GM21576 (cell line): Measurements from ENCODE around the gene ASB13.

ENCODE experiments used
- ATAC-seq: cut with Tn5 transposase; IDR thresholded peaks from one replicate; pipeline ENCODE4 v1.9.1; 2021; ENCODE audit warnings: mild to moderate bottlenecking, moderate library complexity; ENCODE audit not compliant: unreplicated experiment

The ASB13 gene

GRCh38 chr10:5670662-5671375, 4.4 kb upstream of the ASB13 start:
- ATAC-seq = no peak

GRCh38 chr10:5669604-5670003, 3.2 kb upstream of the ASB13 start:
- no peak for ATAC-seq

GRCh38 chr10:5668429-5668828, 2.0 kb upstream of the ASB13 start:
- no peak for ATAC-seq

- no peak for ATAC-seq
Measured at GRCh38 chr10:5666841-5667630, 641 bp upstream of the ASB13 start.

- ATAC-seq = no peak
Measured at GRCh38 chr10:5665373-5666007, 905 bp downstream of the ASB13 start.

- no peak for ATAC-seq
Measured at GRCh38 chr10:5663692-5664427, 2.5 kb downstream of the ASB13 start.

GRCh38 chr10:5662708-5663579, 3.5 kb downstream of the ASB13 start:
- ATAC-seq = no peak

DNA sequence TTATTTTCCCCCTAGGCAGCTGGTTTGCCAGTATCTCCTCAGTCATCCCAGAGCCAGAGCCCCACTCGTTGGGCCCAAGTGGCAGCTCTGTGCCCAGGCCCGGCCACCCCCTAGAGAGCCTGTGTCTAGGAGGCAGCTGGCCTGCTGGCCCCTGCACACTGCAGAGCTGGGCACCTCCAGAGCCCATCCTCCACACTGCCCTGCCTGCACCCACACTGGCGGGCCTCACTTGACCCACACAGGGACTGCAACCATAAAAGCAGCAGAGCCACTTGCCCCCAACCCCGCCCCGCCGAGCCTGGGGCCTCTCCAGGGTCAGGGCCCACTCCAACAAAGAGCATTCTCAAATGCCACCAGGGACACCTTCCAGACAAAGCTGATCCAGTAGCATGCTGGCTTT, 5.4 kb downstream of the ASB13 start:
- no peak for ATAC-seq

DNA sequence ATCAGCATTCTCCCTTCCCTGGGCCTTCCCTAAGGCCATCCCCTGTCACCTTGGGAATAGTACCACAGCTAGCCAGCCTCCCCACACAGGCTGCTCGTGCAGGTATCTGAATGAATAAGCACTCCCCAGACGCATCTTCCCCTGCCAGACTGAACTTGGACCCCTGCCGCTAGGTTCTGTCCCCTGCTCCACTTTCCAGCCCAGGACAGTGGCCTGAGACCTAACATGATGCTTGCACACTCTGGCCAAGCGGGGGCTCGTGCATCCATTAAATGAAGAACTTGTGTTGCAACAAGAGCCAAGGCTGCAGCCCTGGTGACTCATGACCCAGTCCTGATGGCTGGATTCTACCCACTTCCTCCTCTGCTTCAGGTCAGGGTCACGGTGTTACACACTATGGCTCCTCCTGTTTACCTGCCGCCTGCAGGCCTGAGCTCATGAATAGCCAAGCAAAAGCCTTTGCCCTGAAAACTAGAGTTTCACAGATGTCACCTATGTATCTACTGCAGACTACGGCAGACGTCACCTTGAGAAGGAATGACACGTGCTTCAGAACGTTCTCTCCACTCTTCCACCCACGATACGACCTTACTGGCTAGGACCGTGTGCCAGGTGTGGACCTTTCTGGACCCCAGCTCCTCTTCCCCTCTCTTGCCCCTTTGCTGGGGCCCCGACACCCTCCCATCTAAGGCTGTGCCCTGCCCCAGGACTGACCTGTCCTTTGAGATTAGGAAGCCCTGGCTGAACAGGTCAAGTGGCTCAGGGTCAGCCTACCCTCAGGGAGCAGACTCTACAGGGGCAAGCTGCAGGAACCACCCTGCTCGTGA, 6.5 kb downstream of the ASB13 start:
- ATAC-seq = peak; percentile 58

DNA sequence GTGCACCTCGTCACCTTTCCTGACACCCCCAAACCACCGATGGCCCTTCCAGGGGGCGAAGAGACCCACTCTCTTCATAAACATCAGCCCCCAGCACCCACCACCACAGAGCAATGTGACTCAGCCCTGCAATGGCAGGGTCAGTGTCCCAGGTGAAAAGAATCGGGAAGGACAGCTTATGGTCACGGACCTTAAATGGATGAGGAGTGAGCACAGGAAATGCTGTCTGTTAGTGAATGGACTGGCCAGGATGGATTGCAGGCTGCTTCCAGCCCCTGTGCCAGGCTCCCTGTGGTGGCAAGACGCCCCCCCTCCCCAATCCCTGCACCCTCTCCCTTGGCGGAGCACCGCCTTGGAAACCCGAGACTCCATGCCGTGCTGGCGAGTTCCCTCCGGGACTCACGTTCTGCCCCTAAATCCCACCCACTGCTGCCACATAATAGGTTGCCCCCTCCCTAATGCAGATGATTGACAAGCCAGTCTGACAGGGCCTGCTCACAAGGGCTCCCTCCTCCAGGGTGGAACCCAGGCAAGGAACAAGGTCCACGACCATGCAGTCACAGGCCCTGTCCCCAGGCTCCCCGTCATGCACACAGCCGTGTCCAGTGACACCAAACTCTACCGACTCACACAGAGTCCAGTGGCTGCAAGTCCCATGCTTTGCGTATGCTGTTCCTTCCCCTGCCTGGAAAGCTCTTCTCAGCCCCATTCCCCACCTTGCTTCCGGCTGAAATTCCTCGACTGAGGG, 7.3 kb downstream of the ASB13 start:
- ATAC-seq = no peak

- no peak for ATAC-seq
Measured at GRCh38 chr10:5656737-5657579, 9.4 kb downstream of the ASB13 start.

- no peak for ATAC-seq
Measured at GRCh38 chr10:5655121-5655520, 11.3 kb downstream of the ASB13 start.

- no peak for ATAC-seq
Measured at GRCh38 chr10:5654218-5654755, 12.1 kb downstream of the ASB13 start.

GRCh38 chr10:5652746-5653145, 13.6 kb downstream of the ASB13 start:
- ATAC-seq = no peak

GRCh38 chr10:5651388-5651764, 15.0 kb downstream of the ASB13 start:
- no peak for ATAC-seq

DNA sequence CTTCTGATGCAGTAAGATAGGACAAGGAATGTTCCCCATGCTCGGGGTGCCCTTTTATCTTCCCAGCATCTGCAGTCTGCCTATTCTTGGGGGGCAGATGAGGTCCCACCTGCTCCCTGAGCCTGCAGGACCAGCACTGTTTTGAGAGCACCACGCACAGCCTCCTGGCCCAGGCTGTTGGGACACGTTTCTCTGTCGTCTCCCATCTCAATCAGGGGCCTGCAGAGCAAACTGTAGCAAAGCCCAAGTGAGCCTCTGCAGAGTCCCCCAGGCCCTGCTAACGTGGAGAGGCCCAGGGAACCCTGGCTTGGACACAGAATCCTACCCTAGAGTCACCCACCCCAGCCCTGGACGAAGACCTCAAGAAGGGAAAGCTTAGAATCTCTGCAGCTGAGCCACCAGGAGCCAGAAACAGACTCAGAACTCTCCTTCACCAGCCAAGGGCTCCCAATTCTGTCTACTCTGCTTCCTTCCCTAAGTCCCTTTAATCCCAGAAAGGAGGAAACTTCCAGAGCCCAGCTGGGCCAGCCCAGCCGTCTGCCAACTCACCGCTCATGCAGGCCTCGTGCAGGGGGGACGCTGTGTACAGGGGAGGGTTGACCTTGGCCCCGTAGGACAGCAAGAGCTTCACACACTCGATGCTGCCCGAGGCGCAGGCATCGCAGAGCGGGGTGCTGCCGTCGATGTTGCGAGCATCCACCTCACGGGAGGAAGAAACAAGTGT, 15.6 kb downstream of the ASB13 start:
- no peak for ATAC-seq

GRCh38 chr10:5649746-5650145, 16.6 kb downstream of the ASB13 start:
- no peak for ATAC-seq
